ENCODE measurements around the gene SPON2. TPM values are rescaled to one million over a fixed set of nuclear protein-coding genes. Genes with fewer than 3 reads are reported as not detected.

The SPON2 gene
- total RNA-seq, 1 experiment from 2014 or later, result 8.9 TPM

DNA sequence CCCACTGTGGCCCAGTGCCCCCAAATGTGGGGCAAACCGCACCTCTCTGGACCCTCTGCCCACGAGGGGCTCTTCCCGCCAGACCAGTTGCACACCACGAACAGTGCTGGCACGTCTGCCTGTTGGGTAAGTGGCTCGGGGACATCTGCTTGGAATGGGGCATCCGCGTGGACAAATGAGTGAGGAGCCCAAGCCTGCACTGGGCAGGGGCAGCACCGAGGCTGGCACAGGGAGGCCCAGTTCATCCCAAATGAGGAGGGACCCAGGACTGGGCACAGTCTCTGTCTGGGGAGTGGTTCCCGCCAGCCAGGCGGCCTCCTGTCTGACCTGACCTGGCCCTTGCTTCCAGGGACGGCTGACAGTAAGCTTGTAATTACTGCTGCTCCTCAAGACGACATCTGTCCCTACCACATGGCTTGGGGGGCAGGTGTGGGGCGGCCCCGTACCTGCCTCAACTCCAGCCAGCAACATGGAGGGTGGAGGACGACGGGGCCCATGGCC lies 3.2 kb downstream of the SPON2 start:
- Histone ChIP-seq H3K4me3 (ENCODE audit: low read length) (no peak overlapping the region), H2AFZ (ENCODE audit: low read length) (no peak overlapping the region), H4K20me1 (ENCODE audit: insufficient read depth, low read depth, low read length) (no peaks in the 10 kb centered on the region), H3K27ac (ENCODE audit: low read length) (no peak overlapping the region), H3K9me2 (replicated peaks; ENCODE audit: insufficient read depth, low read length) (no peaks in the 10 kb centered on the region), H3K4me1 (ENCODE audit: low read length) (peaks cover 21% of the 10 kb centered on the region), H3K36me3 (ENCODE audit: insufficient read depth, low read length) (no peaks in the 10 kb centered on the region), H3K4me2 (ENCODE audit: low read depth, low read length, poor library complexity, severe bottlenecking) (no peak overlapping the region), H3K79me2 (ENCODE audit: low read length) (no peaks in the 10 kb centered on the region), H3K9ac (ENCODE audit: low read length) (no peak overlapping the region), H3K27me3 (ENCODE audit: low read length) (no peaks in the 10 kb centered on the region), H3K9me3 (ENCODE audit: low read length) (no peaks in the 10 kb centered on the region)
- no peak for DNase-seq

DNA sequence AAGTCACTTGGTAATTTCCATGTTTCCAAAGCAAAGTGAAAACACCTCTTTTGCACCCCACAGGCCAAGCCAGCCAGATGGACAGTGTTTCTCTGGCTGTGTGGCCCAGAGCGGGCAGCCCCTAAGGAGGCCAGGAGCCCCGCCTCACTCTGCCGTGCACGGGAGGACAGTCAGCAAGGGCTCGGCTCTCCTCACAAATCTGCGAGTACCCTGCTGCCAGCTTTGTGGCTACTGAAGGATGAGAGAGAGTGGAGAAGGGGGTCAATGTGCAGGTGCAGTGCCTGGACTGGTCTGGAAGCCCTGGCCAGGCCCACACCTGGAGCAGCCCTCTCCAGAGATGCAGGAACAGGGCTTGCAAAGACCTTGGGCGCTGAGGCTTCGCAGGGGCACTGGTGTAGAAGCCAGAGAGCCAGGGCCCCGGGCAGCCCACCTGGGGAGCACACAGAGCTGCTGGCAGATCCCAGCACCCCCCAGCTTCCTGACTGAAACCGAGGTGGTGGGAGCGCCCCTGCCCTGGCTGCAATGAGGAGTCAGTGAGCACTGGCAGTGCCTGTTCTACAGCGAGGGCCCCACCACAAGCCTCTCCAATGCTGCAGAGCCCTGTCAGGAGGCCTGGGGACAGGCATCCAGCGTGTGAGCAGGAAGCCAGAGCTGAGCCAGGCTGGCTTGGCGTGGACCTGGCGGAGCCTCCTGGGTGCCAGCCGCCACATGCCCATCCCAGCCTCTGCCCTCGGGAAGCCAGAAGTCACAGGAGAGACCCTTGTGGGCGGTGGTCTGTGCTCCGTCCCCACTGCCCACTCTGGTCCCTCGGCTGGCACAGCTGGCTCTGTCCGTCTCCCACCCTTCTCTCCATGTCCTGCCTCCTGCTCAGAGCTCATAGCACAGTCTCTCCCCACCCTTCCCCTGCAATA lies 3.9 kb downstream of the SPON2 start:
- H2AFZ ChIP-seq (ENCODE audit: low read length), result peak overlapping the region; percentile 100
- H3K9me3 ChIP-seq (ENCODE audit: low read length), result no peaks in the 10 kb centered on the region
- H3K4me2 ChIP-seq (ENCODE audit: low read depth, low read length, poor library complexity, severe bottlenecking), result peak overlapping the region; percentile 98
- H3K36me3 ChIP-seq (ENCODE audit: insufficient read depth, low read length), result no peaks in the 10 kb centered on the region
- DNase-seq, result no peak
- peak overlapping the region; percentile 80 for H3K4me3 ChIP-seq (ENCODE audit: low read length)
- H3K9ac ChIP-seq (ENCODE audit: low read length), result peak overlapping the region; percentile 87
- no peaks in the 10 kb centered on the region for H3K79me2 ChIP-seq (ENCODE audit: low read length)
- H3K4me1 ChIP-seq (ENCODE audit: low read length), result peaks cover 21% of the 10 kb centered on the region
- H3K9me2 ChIP-seq (replicated peaks; ENCODE audit: insufficient read depth, low read length), result no peaks in the 10 kb centered on the region
- H3K27me3 ChIP-seq (ENCODE audit: low read length), result no peaks in the 10 kb centered on the region
- no peaks in the 10 kb centered on the region for H4K20me1 ChIP-seq (ENCODE audit: insufficient read depth, low read depth, low read length)
- no peak overlapping the region for H3K27ac ChIP-seq (ENCODE audit: low read length)

DNA sequence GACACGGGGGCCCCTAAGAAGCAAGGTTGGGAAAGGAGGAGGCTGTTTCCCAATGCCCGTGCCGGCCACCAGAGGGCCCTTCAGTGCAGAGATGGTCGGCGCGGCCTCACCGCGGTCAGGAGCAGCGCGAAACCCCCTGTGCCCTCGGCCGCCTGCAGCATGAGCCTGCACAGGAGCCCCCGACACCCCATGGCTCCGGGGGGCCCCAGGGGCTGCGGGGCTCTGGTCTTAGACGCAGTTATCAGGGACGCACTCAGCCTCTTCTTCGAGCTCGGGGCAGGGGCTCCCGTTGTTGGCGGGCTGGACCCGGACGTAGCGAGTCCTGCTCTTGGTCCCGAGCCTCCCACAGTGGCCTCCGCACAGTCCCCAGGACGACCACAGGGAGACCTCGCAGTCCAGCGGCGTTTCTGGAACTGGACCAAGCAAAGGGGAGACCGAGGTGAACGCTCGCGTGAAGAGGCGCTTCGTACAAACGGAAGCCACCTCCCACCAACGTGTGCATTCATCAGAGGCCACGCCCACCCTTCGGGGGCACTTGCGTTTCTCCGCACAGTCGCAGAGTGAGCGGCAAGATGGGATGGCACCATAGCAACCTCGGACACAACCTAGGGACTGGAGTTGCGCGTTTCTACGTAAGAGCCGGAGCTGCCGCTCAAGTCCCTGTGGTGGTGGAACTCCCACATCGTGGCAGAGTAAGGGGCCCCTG lies 5.0 kb downstream of the SPON2 start:
- DNase-seq, result peak; percentile 98
- Histone ChIP-seq H3K9me2 (replicated peaks; ENCODE audit: insufficient read depth, low read length) (no peaks in the 10 kb centered on the region), H3K27ac (ENCODE audit: low read length) (peak overlapping the region; percentile 38; the same call in 1 of the 2 replicates), H3K27me3 (ENCODE audit: low read length) (no peaks in the 10 kb centered on the region), H3K4me3 (ENCODE audit: low read length) (peak overlapping the region; percentile 80), H3K9ac (ENCODE audit: low read length) (peak overlapping the region; percentile 87), H2AFZ (ENCODE audit: low read length) (peak overlapping the region; percentile 100), H3K79me2 (ENCODE audit: low read length) (no peaks in the 10 kb centered on the region), H4K20me1 (ENCODE audit: insufficient read depth, low read depth, low read length) (no peaks in the 10 kb centered on the region), H3K36me3 (ENCODE audit: insufficient read depth, low read length) (no peaks in the 10 kb centered on the region), H3K4me2 (ENCODE audit: low read depth, low read length, poor library complexity, severe bottlenecking) (peak overlapping the region; percentile 98), H3K9me3 (ENCODE audit: low read length) (no peaks in the 10 kb centered on the region), H3K4me1 (ENCODE audit: low read length) (peaks cover 21% of the 10 kb centered on the region)

DNA sequence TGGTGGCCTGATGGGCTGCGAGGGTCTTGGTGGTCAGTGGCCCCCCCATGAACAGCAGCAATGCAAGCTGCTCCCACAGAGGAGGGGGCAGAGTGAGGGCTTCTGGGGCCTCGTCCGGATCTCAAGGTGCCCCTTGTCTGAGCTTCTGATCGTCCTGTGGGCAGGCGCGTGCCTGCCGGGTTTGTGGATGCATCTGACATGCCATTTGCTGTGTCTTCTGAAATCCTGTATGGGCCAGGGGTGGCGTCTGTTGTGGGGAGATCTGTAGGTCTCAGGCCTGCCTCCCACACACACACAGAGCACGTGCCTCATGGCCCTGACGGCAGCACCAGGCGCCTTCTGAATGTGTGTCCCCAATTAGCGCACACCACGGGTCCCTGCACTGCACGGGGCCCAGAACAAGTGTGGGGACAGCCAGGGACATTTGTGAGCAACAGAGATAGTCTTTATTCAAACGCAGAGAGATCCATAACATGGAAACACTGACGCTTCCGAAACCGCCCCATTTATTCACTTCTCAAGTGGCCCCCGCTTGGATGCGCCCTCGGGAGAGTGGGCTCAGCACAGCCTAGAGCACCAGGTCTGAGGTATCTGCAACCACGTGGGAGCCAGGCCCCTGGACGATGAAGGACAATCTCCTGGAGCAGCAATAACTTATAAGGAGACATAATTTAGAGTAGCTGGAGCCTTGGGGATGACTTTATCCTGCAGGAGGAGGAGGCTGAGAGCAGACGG lies 5.7 kb downstream of the SPON2 start:
- no peaks in the 10 kb centered on the region for H3K36me3 ChIP-seq (ENCODE audit: insufficient read depth, low read length)

DNA sequence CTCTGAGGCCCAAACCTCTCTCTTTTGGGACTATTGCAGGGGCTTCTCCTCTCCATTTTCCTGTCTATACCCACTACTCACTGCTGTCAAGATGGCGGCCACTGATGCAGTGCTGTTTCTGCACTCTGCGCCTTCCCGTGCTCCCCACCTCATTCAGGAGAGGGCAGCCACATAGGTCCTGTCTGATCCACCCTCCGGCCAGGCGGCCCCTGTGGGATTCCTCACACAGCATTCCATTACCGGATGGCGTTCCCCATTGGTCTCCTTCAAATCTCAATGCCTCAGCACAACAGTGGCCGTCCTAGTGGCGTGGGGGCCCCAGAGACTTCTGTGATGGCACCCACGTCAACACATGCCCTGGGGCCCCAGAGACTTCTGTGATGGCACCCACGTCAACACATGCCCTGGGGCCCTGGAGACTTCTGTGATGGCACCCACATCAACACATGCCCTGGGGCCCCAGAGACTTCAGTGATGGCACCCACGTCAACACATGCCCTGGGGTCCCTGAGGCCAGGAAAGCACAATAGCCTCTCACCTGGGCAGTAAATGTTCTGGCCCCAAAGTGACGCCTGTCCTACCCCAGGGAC lies 7.3 kb downstream of the SPON2 start:
- no peaks in the 10 kb centered on the region for H3K27me3 ChIP-seq (ENCODE audit: low read length)
- no peaks in the 10 kb centered on the region for H3K36me3 ChIP-seq (ENCODE audit: insufficient read depth, low read length)
- H3K79me2 ChIP-seq (ENCODE audit: low read length), result no peaks in the 10 kb centered on the region
- peaks cover 21% of the 10 kb centered on the region for H3K4me1 ChIP-seq (ENCODE audit: low read length)
- no peak overlapping the region for H3K4me2 ChIP-seq (ENCODE audit: low read depth, low read length, poor library complexity, severe bottlenecking)
- H3K9ac ChIP-seq (ENCODE audit: low read length), result no peak overlapping the region
- H3K9me2 ChIP-seq (replicated peaks; ENCODE audit: insufficient read depth, low read length), result no peaks in the 10 kb centered on the region
- no peak overlapping the region for H3K4me3 ChIP-seq (ENCODE audit: low read length)
- H3K9me3 ChIP-seq (ENCODE audit: low read length), result no peaks in the 10 kb centered on the region
- no peak for DNase-seq
- H3K27ac ChIP-seq (ENCODE audit: low read length), result no peak overlapping the region
- H2AFZ ChIP-seq (ENCODE audit: low read length), result no peak overlapping the region
- H4K20me1 ChIP-seq (ENCODE audit: insufficient read depth, low read depth, low read length), result no peaks in the 10 kb centered on the region

More for the DNA sequence above, 5.7 kb downstream of the SPON2 start:
- H3K9ac ChIP-seq (ENCODE audit: low read length), result peak overlapping the region; percentile 87
- DNase-seq, result peak; percentile 46
- peak overlapping the region; percentile 80 for H3K4me3 ChIP-seq (ENCODE audit: low read length)
- no peak overlapping the region; the same call in 1 of the 2 replicates for H2AFZ ChIP-seq (ENCODE audit: low read length)
- H3K27ac ChIP-seq (ENCODE audit: low read length), result no peak overlapping the region
- no peaks in the 10 kb centered on the region for H3K9me2 ChIP-seq (replicated peaks; ENCODE audit: insufficient read depth, low read length)
- H3K9me3 ChIP-seq (ENCODE audit: low read length), result no peaks in the 10 kb centered on the region
- peak overlapping the region; percentile 98 for H3K4me2 ChIP-seq (ENCODE audit: low read depth, low read length, poor library complexity, severe bottlenecking)
- H3K4me1 ChIP-seq (ENCODE audit: low read length), result peaks cover 21% of the 10 kb centered on the region
- no peaks in the 10 kb centered on the region for H3K79me2 ChIP-seq (ENCODE audit: low read length)
- no peaks in the 10 kb centered on the region for H4K20me1 ChIP-seq (ENCODE audit: insufficient read depth, low read depth, low read length)
- H3K27me3 ChIP-seq (ENCODE audit: low read length), result no peaks in the 10 kb centered on the region

DNA sequence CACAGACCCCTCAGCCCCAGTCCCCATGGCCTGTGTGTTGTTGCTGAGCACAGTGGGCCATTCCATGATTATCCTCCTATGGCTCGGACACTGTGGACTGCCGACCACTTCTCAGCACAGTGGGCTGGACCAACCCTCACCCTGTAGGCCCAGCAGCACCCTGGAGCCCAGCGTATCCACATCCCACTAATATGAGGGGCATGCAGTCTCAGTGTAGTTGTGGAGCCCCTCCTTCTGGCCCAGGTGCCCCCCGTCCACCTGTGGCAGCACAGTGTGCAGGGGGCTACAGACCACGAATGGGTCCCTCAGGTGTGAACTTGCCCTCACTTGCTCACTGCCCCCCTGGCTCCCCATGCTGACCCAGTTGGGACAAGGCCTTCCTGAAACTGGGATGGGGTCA lies 7.9 kb downstream of the SPON2 start:
- H3K4me3 ChIP-seq (ENCODE audit: low read length), result no peak overlapping the region
- no peak overlapping the region for H3K4me2 ChIP-seq (ENCODE audit: low read depth, low read length, poor library complexity, severe bottlenecking)
- H3K9me2 ChIP-seq (replicated peaks; ENCODE audit: insufficient read depth, low read length), result no peaks in the 10 kb centered on the region
- H3K27me3 ChIP-seq (ENCODE audit: low read length), result no peaks in the 10 kb centered on the region
- H3K79me2 ChIP-seq (ENCODE audit: low read length), result no peaks in the 10 kb centered on the region
- no peak overlapping the region for H2AFZ ChIP-seq (ENCODE audit: low read length)
- no peak overlapping the region for H3K9ac ChIP-seq (ENCODE audit: low read length)
- H3K27ac ChIP-seq (ENCODE audit: low read length), result no peak overlapping the region
- H4K20me1 ChIP-seq (ENCODE audit: insufficient read depth, low read depth, low read length), result no peaks in the 10 kb centered on the region
- H3K9me3 ChIP-seq (ENCODE audit: low read length), result no peaks in the 10 kb centered on the region
- H3K36me3 ChIP-seq (ENCODE audit: insufficient read depth, low read length), result no peaks in the 10 kb centered on the region
- peaks cover 21% of the 10 kb centered on the region for H3K4me1 ChIP-seq (ENCODE audit: low read length)
- DNase-seq, result peak; percentile 25

DNA sequence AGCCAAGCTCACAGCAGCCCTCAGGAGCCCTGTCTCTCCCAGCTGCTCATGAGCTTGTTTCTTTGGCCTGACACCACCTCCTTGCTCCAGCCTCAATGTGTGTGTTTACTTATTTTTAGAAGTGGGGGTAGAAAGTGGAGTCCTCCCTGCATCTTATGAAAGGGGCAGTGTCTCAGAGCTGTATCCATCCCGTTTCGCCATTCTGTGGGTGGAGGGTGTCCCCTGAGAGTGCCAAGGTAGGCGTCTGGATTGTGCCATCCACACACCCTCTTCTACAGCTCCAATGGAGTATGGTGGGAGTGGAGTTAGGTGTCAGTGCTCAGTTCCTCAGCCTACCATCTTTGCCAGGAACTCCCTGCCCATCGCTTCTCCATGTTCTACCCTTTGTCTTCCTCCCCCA lies 8.3 kb downstream of the SPON2 start:
- no peaks in the 10 kb centered on the region for H3K27me3 ChIP-seq (ENCODE audit: low read length)
- no peaks in the 10 kb centered on the region for H3K9me2 ChIP-seq (replicated peaks; ENCODE audit: insufficient read depth, low read length)
- no peak overlapping the region for H3K4me3 ChIP-seq (ENCODE audit: low read length)
- H3K9ac ChIP-seq (ENCODE audit: low read length), result no peak overlapping the region
- peaks cover 21% of the 10 kb centered on the region for H3K4me1 ChIP-seq (ENCODE audit: low read length)
- H3K27ac ChIP-seq (ENCODE audit: low read length), result no peak overlapping the region
- peak; percentile 16 for DNase-seq
- H3K9me3 ChIP-seq (ENCODE audit: low read length), result no peaks in the 10 kb centered on the region
- H3K4me2 ChIP-seq (ENCODE audit: low read depth, low read length, poor library complexity, severe bottlenecking), result no peak overlapping the region
- no peaks in the 10 kb centered on the region for H3K36me3 ChIP-seq (ENCODE audit: insufficient read depth, low read length)
- no peaks in the 10 kb centered on the region for H4K20me1 ChIP-seq (ENCODE audit: insufficient read depth, low read depth, low read length)
- no peaks in the 10 kb centered on the region for H3K79me2 ChIP-seq (ENCODE audit: low read length)
- H2AFZ ChIP-seq (ENCODE audit: low read length), result no peak overlapping the region

Measured in Karpas-422 (cell line).